H9 (cell line): ENCODE measurements around the gene DGLUCY. TPM values are rescaled to one million over a fixed set of nuclear protein-coding genes. Genes with fewer than 3 reads are reported as not detected.

Source experiments
- DNase-seq: peaks from one replicate; pipeline ENCODE4 v3.0.0-alpha.2; 2017
- H2AFZ ChIP-seq: one replicate; pipeline ENCODE4 v1.6.1; 2013; ENCODE audit warnings: mild to moderate bottlenecking, low read length, control low read depth, moderate library complexity
- H2AK5ac ChIP-seq: 2 replicates; pipeline ENCODE4 v1.6.1; 2013; ENCODE audit warnings: low read length, control low read depth, mixed read lengths; ENCODE audit not compliant: insufficient read length
- H2BK120ac ChIP-seq: one replicate; pipeline ENCODE4 v1.6.1; 2013; ENCODE audit warnings: low read depth, mild to moderate bottlenecking, low read length, control low read depth, inconsistent platforms; ENCODE audit not compliant: poor library complexity, severe bottlenecking
- H2BK12ac ChIP-seq: 2 replicates; pipeline ENCODE4 v1.6.1; 2013; ENCODE audit warnings: low read length, control low read depth, mixed read lengths, low read depth; ENCODE audit not compliant: insufficient read length
- H2BK15ac ChIP-seq: 2 replicates; pipeline ENCODE4 v1.6.1; 2013; ENCODE audit warnings: low read depth, low read length, control low read depth
- H2BK20ac ChIP-seq: one replicate; pipeline ENCODE4 v1.6.1; 2013; ENCODE audit warnings: low read depth, mild to moderate bottlenecking, low read length, control low read depth, inconsistent platforms; ENCODE audit not compliant: poor library complexity, severe bottlenecking
- H2BK5ac ChIP-seq: 2 replicates; pipeline ENCODE4 v1.6.1; 2013; ENCODE audit warnings: low read length, control low read depth, mixed read lengths; ENCODE audit not compliant: insufficient read length
- H3K14ac ChIP-seq: 2 replicates; pipeline ENCODE4 v1.6.1; 2013; ENCODE audit warnings: low read length, control low read depth; ENCODE audit not compliant: insufficient read depth
- H3K18ac ChIP-seq: 2 replicates; pipeline ENCODE4 v1.6.1; 2013; ENCODE audit warnings: low read depth, mild to moderate bottlenecking, mixed read lengths, low read length, control low read depth; ENCODE audit not compliant: insufficient read length
- H3K23ac ChIP-seq: 2 replicates; pipeline ENCODE4 v1.6.1; 2013; ENCODE audit warnings: low read length, control low read depth, mixed read lengths, low read depth; ENCODE audit not compliant: insufficient read length
- H3K23me2 ChIP-seq: 2 replicates; pipeline ENCODE4 v1.6.1; 2013; ENCODE audit warnings: low read depth, mild to moderate bottlenecking, mixed read lengths, low read length, control low read depth; ENCODE audit not compliant: insufficient read length, poor library complexity, severe bottlenecking
- H3K27ac ChIP-seq: 2 replicates; pipeline ENCODE4 v1.5.1; 2013; ENCODE audit warnings: low read length, control low read depth, mixed read lengths, low read depth; ENCODE audit not compliant: insufficient read length
- H3K27me3 ChIP-seq: 2 replicates; pipeline ENCODE4 v1.6.1; 2013; ENCODE audit warnings: low read length, control low read depth, inconsistent platforms; ENCODE audit not compliant: insufficient read depth
- H3K4ac ChIP-seq: 2 replicates; pipeline ENCODE4 v1.6.1; 2013; ENCODE audit warnings: low read depth, mild to moderate bottlenecking, control low read depth, inconsistent platforms, low read length, moderate library complexity
- H3K4me1 ChIP-seq: 2 replicates; pipeline ENCODE4 v1.6.1; 2013; ENCODE audit warnings: low read length, control low read depth, inconsistent platforms; ENCODE audit not compliant: insufficient read depth
- H3K4me2 ChIP-seq: 2 replicates; pipeline ENCODE4 v1.6.1; 2013; ENCODE audit warnings: low read length, control low read depth, mixed read lengths; ENCODE audit not compliant: insufficient read length, insufficient read depth
- H3K56ac ChIP-seq: 2 replicates; pipeline ENCODE4 v1.6.1; 2013; ENCODE audit warnings: low read depth, mild to moderate bottlenecking, mixed read lengths, low read length, control low read depth; ENCODE audit not compliant: insufficient read length
- H3K79me1 ChIP-seq: 2 replicates; pipeline ENCODE4 v1.6.1; 2013; ENCODE audit warnings: low read depth, mild to moderate bottlenecking, moderate library complexity, low read length, control low read depth, inconsistent platforms; ENCODE audit not compliant: insufficient read depth, poor library complexity, severe bottlenecking
- H3K79me2 ChIP-seq: 2 replicates; pipeline ENCODE4 v1.6.1; 2013; ENCODE audit warnings: low read length, control low read depth, inconsistent platforms; ENCODE audit not compliant: insufficient read depth
- H3K9ac ChIP-seq: 2 replicates; pipeline ENCODE4 v1.6.1; 2013; ENCODE audit warnings: low read length, control low read depth, mixed read lengths; ENCODE audit not compliant: insufficient read length; ENCODE audit errors: extremely low read depth
- H3K9me3 ChIP-seq: one replicate; pipeline ENCODE4 v1.6.1; 2013; ENCODE audit warnings: low read depth, low read length, inconsistent platforms; ENCODE audit not compliant: control insufficient read depth
- H3T11ph ChIP-seq: one replicate; pipeline ENCODE4 v1.6.1; 2013; ENCODE audit warnings: mild to moderate bottlenecking, low read length, control low read depth, inconsistent platforms
- H4K20me1 ChIP-seq: one replicate; pipeline ENCODE4 v1.6.1; 2013; ENCODE audit not compliant: control insufficient read depth, insufficient read length, insufficient read depth
- H4K5ac ChIP-seq: 2 replicates; pipeline ENCODE4 v1.6.1; 2013; ENCODE audit warnings: low read depth, mild to moderate bottlenecking, mixed read lengths, low read length, control low read depth; ENCODE audit not compliant: insufficient read length
- H4K8ac ChIP-seq: replicated peaks from 2 replicates; pipeline ENCODE4 v1.6.1; 2013; ENCODE audit warnings: low read length, control low read depth, mixed read lengths, low read depth; ENCODE audit not compliant: insufficient read length
- H4K91ac ChIP-seq: 2 replicates; pipeline ENCODE4 v1.6.1; 2013; ENCODE audit warnings: low read depth, mild to moderate bottlenecking, moderate library complexity, mixed read lengths, low read length, control low read depth; ENCODE audit not compliant: insufficient read length
- H3K27ac Mint-ChIP-seq, 3 experiments: 2 replicates in 2 of 3; 3 replicates in 1 of 3; pipeline ENCODE4 v1.8.0; 2020 to 2021; ENCODE audit warnings: mixed read lengths in 3 of 3, mild to moderate bottlenecking in 1 of 3, moderate library complexity in 1 of 3
- H3K27me3 Mint-ChIP-seq: 2 replicates; pipeline ENCODE4 v1.8.0; 2021; ENCODE audit warnings: low read depth, mild to moderate bottlenecking, moderate library complexity, mixed read lengths
- H3K36me3 Mint-ChIP-seq, 3 experiments: 2 replicates in 2 of 3; 3 replicates in 1 of 3; pipeline ENCODE4 v1.8.0; 2020 to 2021; ENCODE audit warnings: low read depth in 3 of 3, mixed read lengths in 3 of 3; ENCODE audit not compliant: insufficient read depth in 1 of 3
- H3K4me1 Mint-ChIP-seq, 2 experiments: 2 replicates each; pipeline ENCODE4 v1.8.0; 2020; ENCODE audit warnings: mixed read lengths in 2 of 2
- H3K4me3 Mint-ChIP-seq, 2 experiments: 2 replicates in 1 of 2; 3 replicates in 1 of 2; pipeline ENCODE4 v1.8.0; 2020 to 2021; ENCODE audit warnings: mild to moderate bottlenecking in 2 of 2, mixed read lengths in 2 of 2, moderate library complexity in 1 of 2
- H3K9me3 Mint-ChIP-seq, 2 experiments: 2 replicates in 1 of 2; 3 replicates in 1 of 2; pipeline ENCODE4 v1.8.0; 2020; ENCODE audit warnings: mild to moderate bottlenecking in 2 of 2, mixed read lengths in 2 of 2, moderate library complexity in 1 of 2
- WGBS: extraction: QIAGEN DNeasy Blood & Tissue Kit; methylation state at CpG from one replicate; pipeline ENCODE4 v1.1.7; 2013; ENCODE audit warnings: missing lambda C conversion rate, low lambda C conversion rate, mixed read lengths; ENCODE audit not compliant: insufficient read length; ENCODE audit errors: extremely low coverage; 5-methylcytosine and 5-hydroxymethylcytosine counted together
- total RNA-seq: library from RNA; stranded (reverse); gene quantifications from 2 replicates; pipeline ENCODE4 v1.2.1, GENCODE V29; 2021
- TF ChIP-seq, protein P1 (sequence below): fragments of 200-600 bp; sonication (generic); conservative IDR thresholded peaks from 3 replicates; pipeline ENCODE4 v1.8.0; 2021; ENCODE audit warnings: antibody characterized with exemption, mild to moderate bottlenecking

DGLUCY gene
- total RNA-seq, 1 experiment from 2014 or later, result 29.6 TPM

DNA sequence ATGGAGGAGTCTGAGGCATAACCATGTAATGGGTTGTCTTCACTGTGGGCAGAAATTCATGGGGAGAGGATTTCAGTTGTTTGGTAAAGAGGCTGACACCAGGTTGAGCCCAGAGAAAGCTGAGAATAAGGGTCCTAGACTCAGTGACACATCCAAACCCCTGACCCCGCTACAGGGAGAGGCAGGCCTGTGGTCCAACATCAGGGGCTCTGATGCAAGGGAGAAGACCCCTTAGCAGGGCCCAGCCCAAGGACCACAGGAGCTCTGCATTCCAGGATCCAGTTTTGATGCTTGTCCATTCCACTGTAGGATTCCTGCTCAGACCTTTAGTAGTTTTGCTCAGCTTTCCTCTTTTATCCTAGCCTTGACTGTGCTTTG, 115.1 kb downstream of the DGLUCY start:
- peaks cover 12 to 19% (median 14%) of the 10 kb centered on the region in 3 experiments for H3K36me3 Mint-ChIP-seq
- H3K9me3 ChIP-seq, result no peaks in the 10 kb centered on the region
- H2BK120ac ChIP-seq, result no peak overlapping the region
- no peak overlapping the region for H2BK20ac ChIP-seq
- H3K9me3 Mint-ChIP-seq, result peaks cover 10 to 16% of the 10 kb centered on the region in 2 experiments; a peak in 4 of 5 replicates
- no peak overlapping the region for H2BK15ac ChIP-seq
- no peaks in the 10 kb centered on the region for H3K79me1 ChIP-seq
- TF ChIP-seq, protein P1, sequence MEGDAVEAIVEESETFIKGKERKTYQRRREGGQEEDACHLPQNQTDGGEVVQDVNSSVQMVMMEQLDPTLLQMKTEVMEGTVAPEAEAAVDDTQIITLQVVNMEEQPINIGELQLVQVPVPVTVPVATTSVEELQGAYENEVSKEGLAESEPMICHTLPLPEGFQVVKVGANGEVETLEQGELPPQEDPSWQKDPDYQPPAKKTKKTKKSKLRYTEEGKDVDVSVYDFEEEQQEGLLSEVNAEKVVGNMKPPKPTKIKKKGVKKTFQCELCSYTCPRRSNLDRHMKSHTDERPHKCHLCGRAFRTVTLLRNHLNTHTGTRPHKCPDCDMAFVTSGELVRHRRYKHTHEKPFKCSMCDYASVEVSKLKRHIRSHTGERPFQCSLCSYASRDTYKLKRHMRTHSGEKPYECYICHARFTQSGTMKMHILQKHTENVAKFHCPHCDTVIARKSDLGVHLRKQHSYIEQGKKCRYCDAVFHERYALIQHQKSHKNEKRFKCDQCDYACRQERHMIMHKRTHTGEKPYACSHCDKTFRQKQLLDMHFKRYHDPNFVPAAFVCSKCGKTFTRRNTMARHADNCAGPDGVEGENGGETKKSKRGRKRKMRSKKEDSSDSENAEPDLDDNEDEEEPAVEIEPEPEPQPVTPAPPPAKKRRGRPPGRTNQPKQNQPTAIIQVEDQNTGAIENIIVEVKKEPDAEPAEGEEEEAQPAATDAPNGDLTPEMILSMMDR, result no peak
- H3K4me2 ChIP-seq, result no peak overlapping the region
- no peak overlapping the region; a peak in 1 of 7 replicates for H3K27ac Mint-ChIP-seq
- no peak overlapping the region for H2AK5ac ChIP-seq
- no peak overlapping the region for H2AFZ ChIP-seq
- H3K4ac ChIP-seq, result no peak overlapping the region
- H3K27ac ChIP-seq, result no peak overlapping the region
- peaks cover 11% of the 10 kb centered on the region for H3K27me3 Mint-ChIP-seq
- no peak overlapping the region for H2BK5ac ChIP-seq
- no peak overlapping the region for H3T11ph ChIP-seq
- no CpG with 5 or more reads among the region's 1 CpG for WGBS
- H3K9ac ChIP-seq, result no peak overlapping the region
- H4K5ac ChIP-seq, result no peak overlapping the region
- no peak overlapping the region for H3K23ac ChIP-seq
- H3K27me3 ChIP-seq, result no peaks in the 10 kb centered on the region
- H3K79me2 ChIP-seq, result no peaks in the 10 kb centered on the region
- H3K4me1 ChIP-seq, result peaks cover 4% of the 10 kb centered on the region
- no peak for DNase-seq
- H3K23me2 ChIP-seq, result no peaks in the 10 kb centered on the region
- no peaks in the 10 kb centered on the region for H4K20me1 ChIP-seq
- no peak overlapping the region for H3K14ac ChIP-seq
- no peak overlapping the region for H3K18ac ChIP-seq
- H3K56ac ChIP-seq, result no peak overlapping the region
- no peak overlapping the region; a peak in 1 of 5 replicates for H3K4me3 Mint-ChIP-seq
- H4K91ac ChIP-seq, result no peak overlapping the region
- H2BK12ac ChIP-seq, result no peak overlapping the region
- peaks cover 17 to 19% of the 10 kb centered on the region in 2 experiments for H3K4me1 Mint-ChIP-seq
- no peak overlapping the region for H4K8ac ChIP-seq
